Endometrium (tissue), 2 donors: ENCODE results near the gene PGAP3.

Experiments used
- FAIRE-seq: peaks from 2 replicates; lab custom pipeline; 2012; peaks lifted over from hg19 to GRCh38; lab: Jason Lieb, UNC
- donor health status: control.
- donor health status: control.

PGAP3 gene

GRCh38 chr17:39671651-39672521 lies 16.0 kb downstream of the PGAP3 start:
- no peak for FAIRE-seq

- no peak for FAIRE-seq
Measured at GRCh38 chr17:39670746-39671145, 17.1 kb downstream of the PGAP3 start.

GRCh38 chr17:39669897-39670735 lies 17.7 kb downstream of the PGAP3 start:
- no peak for FAIRE-seq

- FAIRE-seq, result no peak
Measured at GRCh38 chr17:39667945-39668924, 19.6 kb downstream of the PGAP3 start, which contains the start of gene PNMT. Gene PNMT (plus strand): TSS chr17:39668453. CDS start chr17:39668476, 23 bp downstream.

- no peak for FAIRE-seq
Measured at GRCh38 chr17:39667262-39667944, 20.5 kb downstream of the PGAP3 start.

GRCh38 chr17:39666601-39667261 lies 21.1 kb downstream of the PGAP3 start:
- FAIRE-seq, result no peak

- FAIRE-seq, result no peak
Measured at GRCh38 chr17:39666231-39666600, 21.6 kb downstream of the PGAP3 start.

- no peak for FAIRE-seq
Measured at GRCh38 chr17:39665642-39666224, 22.1 kb downstream of the PGAP3 start.

GRCh38 chr17:39664581-39665561 lies 23.0 kb downstream of the PGAP3 start, which contains the start of gene TCAP:
Gene TCAP (plus strand): TSS chr17:39665349. CDS start chr17:39665360, 11 bp downstream.
- FAIRE-seq, result no peak

GRCh38 chr17:39663688-39664580 lies 23.9 kb downstream of the PGAP3 start:
- FAIRE-seq, result no peak

GRCh38 chr17:39663340-39663687 lies 24.5 kb downstream of the PGAP3 start:
- FAIRE-seq, result no peak

- no peak for FAIRE-seq
Measured at GRCh38 chr17:39662551-39663339, 25.1 kb downstream of the PGAP3 start.

GRCh38 chr17:39661744-39662541 lies 25.9 kb downstream of the PGAP3 start:
- FAIRE-seq, result no peak

- FAIRE-seq, result no peak
Measured at GRCh38 chr17:39660397-39661385, 27.2 kb downstream of the PGAP3 start.

- FAIRE-seq, result no peak
Measured at GRCh38 chr17:39660011-39660360, 27.9 kb downstream of the PGAP3 start.
